A204.1 (cell line): ENCODE results near the gene CTAGE1.

Experiments used
- FAIRE-seq: peaks from 2 replicates; lab custom pipeline; 2012; peaks lifted over from hg19 to GRCh38; lab: Jason Lieb, UNC

The CTAGE1 gene

DNA sequence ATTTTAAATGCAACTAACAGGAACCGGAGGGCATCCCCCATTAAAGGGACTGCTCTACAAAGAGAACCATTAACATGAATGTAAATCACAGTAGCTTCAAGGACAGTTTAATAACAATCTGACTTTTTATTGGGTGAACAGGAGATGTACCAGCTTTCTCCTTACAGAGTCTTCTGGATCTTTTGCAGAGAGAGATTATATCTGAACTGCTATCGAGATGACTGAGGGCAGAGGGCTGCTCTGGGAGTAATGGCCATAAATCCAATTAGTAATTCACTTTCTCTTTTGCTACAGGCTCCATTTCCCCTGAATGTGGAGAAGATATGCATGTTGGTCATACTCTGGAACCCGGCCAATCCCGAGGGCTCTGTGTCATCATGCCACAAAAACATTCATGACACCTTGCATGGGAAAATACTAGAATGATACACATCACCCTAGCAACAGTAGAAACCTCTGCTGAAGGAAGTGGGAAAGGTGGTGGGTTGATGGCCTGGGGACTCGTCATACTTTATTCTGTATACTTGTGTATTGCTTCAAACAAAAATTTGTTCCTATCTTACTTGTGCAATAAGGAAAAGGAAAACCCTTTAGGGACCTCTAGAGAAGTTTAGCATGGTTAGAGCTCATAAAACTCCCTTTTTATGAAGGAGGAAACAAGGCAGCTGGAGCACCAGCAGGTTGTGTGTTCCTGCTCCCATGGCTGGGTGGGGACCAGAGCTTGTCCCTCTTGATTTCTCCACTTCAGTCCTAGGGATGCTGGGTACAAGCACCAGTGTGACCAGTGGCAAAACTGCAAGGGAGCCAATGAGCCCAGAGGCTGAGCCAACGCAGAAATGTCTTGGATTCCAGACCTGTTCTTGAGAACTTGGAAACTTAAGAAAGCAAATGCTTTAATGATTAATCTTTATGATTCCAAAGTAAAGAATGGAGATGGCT is 26.0 kb downstream of the CTAGE1 start:
- FAIRE-seq = no peak

DNA sequence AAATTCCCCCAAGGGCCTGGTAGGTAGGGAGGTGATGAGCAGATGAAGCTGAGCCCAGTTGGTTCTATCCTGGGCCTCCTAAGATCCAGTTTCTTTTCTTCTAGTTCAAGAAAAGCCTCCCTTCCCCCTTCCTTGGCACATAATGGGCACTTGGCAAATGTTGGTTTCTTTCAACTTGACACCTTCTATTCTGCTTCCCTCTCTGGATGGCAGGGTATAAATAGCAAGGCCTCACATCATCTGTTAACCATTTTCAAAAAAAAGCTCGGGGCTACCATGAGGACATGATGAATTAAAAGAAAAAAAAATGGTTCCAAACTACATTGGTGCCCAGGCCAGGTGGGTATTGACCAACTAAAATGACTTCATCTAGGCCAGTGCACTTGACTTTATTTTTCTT is 29.9 kb downstream of the CTAGE1 start:
- no peak for FAIRE-seq

DNA sequence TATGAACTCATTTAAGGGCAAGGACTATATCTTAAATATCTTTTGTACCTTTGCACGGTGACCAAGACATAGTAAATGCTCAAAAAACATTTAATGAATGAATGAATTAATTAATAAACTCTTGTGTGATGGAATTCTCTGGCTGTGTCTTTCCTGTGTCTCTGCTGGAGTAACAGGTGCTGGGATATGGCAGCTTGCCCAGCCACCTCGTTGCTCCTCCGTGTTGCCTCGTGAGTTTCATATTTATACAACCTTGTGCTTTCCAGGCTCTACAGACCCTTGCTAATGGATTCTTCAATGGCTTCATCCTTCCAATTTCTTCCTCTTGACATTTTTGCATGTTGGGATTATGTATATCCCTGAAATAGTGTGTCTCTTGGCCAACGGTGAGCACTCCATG is 30.4 kb downstream of the CTAGE1 start:
- FAIRE-seq = no peak

DNA sequence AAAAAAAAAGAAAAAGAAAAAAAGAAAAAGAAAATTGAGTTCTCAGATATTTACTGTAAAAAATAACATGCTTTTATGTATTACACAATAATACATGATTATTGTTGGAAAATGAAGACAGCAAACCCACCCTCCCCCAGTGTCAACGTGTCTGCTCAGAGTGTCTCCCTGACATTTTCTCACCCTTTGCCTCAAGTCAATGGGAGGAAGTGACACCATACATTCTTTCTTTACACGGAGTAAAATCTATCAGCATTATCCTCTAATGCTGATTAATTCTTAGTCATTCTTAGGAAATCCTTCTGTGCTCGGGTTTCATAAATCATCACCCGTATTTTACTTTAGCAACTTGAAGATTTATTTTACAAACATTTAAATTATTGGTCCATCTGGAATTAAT is 32.0 kb downstream of the CTAGE1 start:
- FAIRE-seq = no peak

DNA sequence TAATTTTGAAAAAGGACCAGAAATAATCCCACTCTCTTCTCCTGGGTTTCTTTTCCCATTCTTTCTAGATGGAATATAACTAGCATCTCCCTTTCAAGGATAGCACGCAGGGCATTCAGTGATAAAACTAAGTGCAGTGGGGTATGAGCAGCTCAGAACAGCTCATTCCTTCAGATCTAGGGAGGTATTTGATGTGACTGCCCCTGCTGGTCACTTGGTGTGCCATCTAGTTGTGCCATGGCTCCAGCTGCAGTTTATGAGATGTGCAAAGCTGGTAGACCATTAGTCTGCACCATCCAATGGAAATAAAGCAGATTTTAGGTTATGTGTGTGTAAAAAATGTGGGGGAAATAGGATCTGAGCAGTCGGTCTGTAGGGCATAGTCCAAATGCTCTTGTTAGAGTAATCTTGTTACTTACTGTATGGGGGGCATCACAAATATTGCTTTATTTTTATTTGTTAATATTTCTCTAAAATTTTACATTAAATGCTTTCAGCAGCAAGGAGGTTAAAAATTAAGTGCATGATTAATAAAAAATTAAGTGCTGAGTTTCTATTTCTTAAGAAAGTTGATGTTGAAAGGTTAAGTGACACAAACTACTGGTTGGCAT is 38.9 kb downstream of the CTAGE1 start:
- no peak for FAIRE-seq

DNA sequence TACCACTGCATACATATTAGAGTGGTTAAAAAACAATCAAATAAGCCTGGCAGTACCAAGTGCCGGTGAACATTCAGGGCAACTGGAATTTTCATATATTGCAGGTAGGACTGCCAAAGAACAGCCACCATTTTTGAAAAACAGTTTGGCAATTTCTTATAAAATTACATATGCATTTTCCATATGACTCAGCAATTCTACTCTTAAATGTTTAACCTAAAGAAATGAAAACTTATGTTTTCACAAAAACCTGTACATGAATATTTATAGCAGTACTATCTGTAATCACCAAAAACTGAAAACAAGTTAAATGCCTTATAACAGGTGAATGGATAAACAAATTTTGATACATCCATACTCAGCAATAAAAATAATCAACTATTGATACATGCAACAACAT is 39.9 kb downstream of the CTAGE1 start:
- FAIRE-seq = no peak

DNA sequence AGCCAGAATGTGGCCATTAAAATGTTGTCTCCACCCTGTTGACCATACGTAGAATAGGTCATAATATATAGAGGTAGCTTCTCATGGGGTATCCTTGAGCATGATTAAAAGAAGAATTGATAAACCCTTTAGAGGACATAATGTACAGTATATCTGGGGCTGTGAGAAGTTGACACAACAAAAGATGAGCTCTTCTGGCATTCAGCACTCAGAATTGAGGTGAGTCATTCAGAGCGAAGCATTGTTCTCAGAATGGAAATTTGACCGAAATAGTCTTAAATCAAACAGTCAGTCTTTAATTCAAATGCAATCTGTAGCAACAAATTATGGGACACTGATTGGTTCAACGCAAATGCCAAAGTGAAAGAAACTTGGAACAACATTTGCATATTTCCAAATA is 47.3 kb downstream of the CTAGE1 start:
- FAIRE-seq = no peak

DNA sequence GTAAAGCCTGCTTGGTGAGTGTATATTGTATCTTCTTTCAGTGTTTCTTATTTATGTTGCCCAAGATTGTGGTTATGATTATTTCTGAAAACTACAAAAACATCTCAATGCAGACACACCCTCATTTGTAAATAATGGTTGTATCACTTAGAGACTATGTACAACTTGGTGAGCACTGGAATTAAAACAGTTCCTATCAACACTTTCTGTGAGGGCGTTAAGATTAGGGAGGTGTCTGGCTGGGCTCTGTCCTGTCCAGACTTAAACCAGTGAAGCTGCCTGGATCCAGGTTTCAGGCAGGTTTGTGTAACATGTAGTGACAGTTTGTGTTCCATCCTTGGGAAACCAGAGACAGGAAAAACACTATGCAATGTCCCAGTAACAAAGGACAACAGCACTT is 49.7 kb downstream of the CTAGE1 start:
- FAIRE-seq = no peak

DNA sequence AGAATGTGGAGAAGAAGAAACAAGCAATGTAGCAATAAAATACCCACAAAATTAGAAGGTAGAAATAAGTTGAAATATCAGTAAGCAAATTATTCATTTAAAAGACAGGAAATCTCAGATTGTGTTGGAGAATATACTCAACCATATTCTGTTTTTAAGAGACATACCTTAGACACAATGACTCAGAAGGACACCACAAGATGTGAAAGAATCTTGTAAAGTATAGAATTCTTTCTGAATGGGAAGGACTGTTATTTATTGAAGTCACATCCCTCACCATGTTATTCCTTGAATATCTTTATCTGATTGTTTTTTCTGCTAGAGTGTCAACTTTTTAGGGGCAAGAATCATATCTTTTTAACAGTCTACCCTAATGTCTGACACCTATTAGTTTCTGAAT is 50.4 kb downstream of the CTAGE1 start:
- FAIRE-seq = no peak

DNA sequence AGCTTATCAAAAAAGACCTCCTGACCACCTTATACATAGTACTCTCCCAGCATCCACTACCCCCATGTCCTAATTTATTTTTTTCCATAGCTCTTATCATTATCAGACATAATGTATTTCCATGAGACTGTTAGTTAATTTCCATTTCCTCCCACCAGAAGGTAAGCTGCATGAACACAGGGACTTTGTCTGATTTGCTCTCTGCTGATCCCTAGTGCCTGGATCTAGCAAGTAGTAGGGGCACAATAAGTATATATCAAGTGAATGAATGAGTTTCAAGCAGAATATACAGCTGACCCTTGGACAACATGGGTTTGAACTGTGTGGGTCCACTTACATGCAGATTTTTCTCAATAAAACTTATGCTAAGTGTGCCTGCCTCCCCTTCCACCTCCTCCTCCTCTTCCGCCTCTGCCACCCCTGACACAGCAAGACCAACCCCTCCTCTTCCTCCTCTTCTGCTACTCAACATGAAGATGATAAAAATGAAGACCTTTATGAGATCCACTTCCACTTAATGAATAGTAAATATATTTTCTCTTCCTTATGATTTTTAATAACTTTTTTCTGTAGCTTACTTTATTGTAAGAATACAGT is 53.8 kb downstream of the CTAGE1 start:
- FAIRE-seq = no peak
